Naive thymus-derived CD4-positive, alpha-beta T cell (primary cell): ENCODE measurements around the gene CCDC116. TPM values are rescaled to one million over a fixed set of nuclear protein-coding genes. Genes with fewer than 3 reads are reported as not detected.
A peak's percentile ranks its signal among the peaks of the same experiment; 100 is the strongest.
"Not testable (repeated sequence)": the region's sequence is repeated elsewhere in the genome, so short reads cannot be mapped to it uniquely, and the experiment has no call there.

Source experiments
- ATAC-seq: fragments of 150-1000 bp; cut with Tn5 transposase; 2 replicates; pipeline ENCODE4 v1.10.0; 2021; ENCODE audit warnings: mild to moderate bottlenecking, moderate library complexity
- CTCF ChIA-PET: fragments of 350-600 bp; sonication (Branson Sonifier 250); formaldehyde crosslinking; loops from one replicate; lab custom pipeline; 2021; ENCODE audit warnings: antibody characterized with exemption; lab: Charles Lee
- POLR2A ChIA-PET: fragments of 350-600 bp; sonication (Branson Sonifier 250); formaldehyde crosslinking; loops from one replicate; lab custom pipeline; 2021; ENCODE audit warnings: antibody characterized with exemption, inconsistent platforms; lab: Charles Lee
- DNase-seq, 9 donors: peaks; one replicate each; pipeline versions ENCODE4 v3.0.0 to v3.0.0-alpha.2; 2020 to 2022; ENCODE audit warnings: mixed read lengths in 1 of 9
- H3K27ac ChIP-seq: one replicate; pipeline ENCODE4 v1.7.0; 2013; ENCODE audit warnings: mild to moderate bottlenecking, low read depth, low read length, moderate library complexity
- H3K27me3 ChIP-seq, 2 donors: one replicate each; pipeline ENCODE4 v1.7.0; 2013; ENCODE audit warnings: low read length in 2 of 2, mild to moderate bottlenecking in 2 of 2, moderate library complexity in 2 of 2; ENCODE audit not compliant: control insufficient read depth in 2 of 2, insufficient read depth in 2 of 2
- H3K36me3 ChIP-seq, 3 experiments: 1 replicate in 2 of 3; 2 replicates in 1 of 3; pipeline ENCODE4 v1.7.0; 2013; ENCODE audit warnings: low read length in 3 of 3, mild to moderate bottlenecking in 3 of 3, moderate library complexity in 1 of 3; ENCODE audit not compliant: insufficient read depth in 3 of 3, control insufficient read depth in 2 of 3
- H3K4me1 ChIP-seq, 2 donors: one replicate each; pipeline ENCODE4 v1.7.0; 2013; ENCODE audit warnings: low read length in 2 of 2, mild to moderate bottlenecking in 2 of 2, moderate library complexity in 1 of 2; ENCODE audit not compliant: control insufficient read depth in 2 of 2, insufficient read depth in 2 of 2
- H3K4me3 ChIP-seq: 2 replicates; pipeline ENCODE4 v1.7.0; 2013; ENCODE audit warnings: mild to moderate bottlenecking, low read length
- H3K9me3 ChIP-seq, 3 experiments: 1 replicate in 2 of 3; 2 replicates in 1 of 3; pipeline ENCODE4 v1.7.0; 2013; ENCODE audit warnings: low read length in 3 of 3; ENCODE audit not compliant: control insufficient read depth in 2 of 3
- H3K27ac Mint-ChIP-seq, 9 donors: one replicate each; pipeline ENCODE4 v1.8.0; 2020 to 2022; ENCODE audit warnings: mixed read lengths in 9 of 9, mild to moderate bottlenecking in 8 of 9, moderate library complexity in 5 of 9, inconsistent platforms in 2 of 9
- H3K27me3 Mint-ChIP-seq, 5 donors: one replicate each; pipeline ENCODE4 v1.8.0; 2021 to 2022; ENCODE audit warnings: mixed read lengths in 5 of 5, mild to moderate bottlenecking in 1 of 5
- H3K36me3 Mint-ChIP-seq, 5 donors: one replicate each; pipeline ENCODE4 v1.8.0; 2020 to 2022; ENCODE audit warnings: mixed read lengths in 5 of 5, mild to moderate bottlenecking in 3 of 5, inconsistent platforms in 1 of 5
- H3K4me1 Mint-ChIP-seq, 7 donors: one replicate each; pipeline ENCODE4 v1.8.0; 2020 to 2022; ENCODE audit warnings: mixed read lengths in 7 of 7, mild to moderate bottlenecking in 3 of 7, inconsistent platforms in 1 of 7
- H3K4me3 Mint-ChIP-seq, 10 donors: one replicate each; pipeline ENCODE4 v1.8.0; 2020 to 2022; ENCODE audit warnings: mild to moderate bottlenecking in 10 of 10, mixed read lengths in 10 of 10, moderate library complexity in 6 of 10, inconsistent platforms in 2 of 10
- H3K9me3 Mint-ChIP-seq, 11 donors: one replicate each; pipeline ENCODE4 v1.8.0; 2020 to 2022; ENCODE audit warnings: mixed read lengths in 11 of 11, mild to moderate bottlenecking in 4 of 11, inconsistent platforms in 1 of 11, moderate library complexity in 1 of 11
- intact Hi-C, 2 donors: fragments of 100-400 bp; cut with micrococcal nuclease; formaldehyde crosslinking; loops; one replicate each; pipeline ENCODE4 v1.15.1; 2023
- polyA plus RNA-seq, 2 donors: library from polyadenylated mRNA; unstranded; fragments of 300-500 nt; fragmentation: Illumina TruSeq; gene quantifications; one replicate each; pipeline ENCODE4 v1.2.3, GENCODE V29; 2021
- total RNA-seq, 6 experiments: library from RNA in 5 of 6; stranded (reverse) in 5 of 6; gene quantifications; 1 replicate in 5 of 6; 2 replicates in 1 of 6; pipeline ENCODE4 v1.2.3 and lab custom pipeline; 2021 to 2026

Gene CCDC116
- total and polyA plus RNA-seq, 7 experiments from 2014 or later, result 0.21 to 0.43 (median 0.27) TPM; not detected in 3

GRCh38 chr22:21596356-21597135 lies 36.0 kb upstream of the CCDC116 start:
- H3K27me3 ChIP-seq, H3K9me3 Mint-ChIP-seq, POLR2A ChIA-PET, H3K4me3 ChIP-seq, DNase-seq, CTCF ChIA-PET, intact Hi-C loops, ATAC-seq, H3K4me1 ChIP-seq, H3K27me3 Mint-ChIP-seq, H3K27ac ChIP-seq, H3K9me3 ChIP-seq: not testable (repeated sequence)
- Mint-ChIP-seq H3K27ac (peak overlapping the region in 2 of 9 donors; percentile 29 to 70), H3K4me3 (peak overlapping the region in 1 of 10 donors; percentile 32), H3K4me1 (peaks cover 20 to 68% (median 58%) of the 10 kb centered on the region in 7 donors), H3K36me3 (peaks cover 16 to 51% (median 28%) of the 10 kb centered on the region in 5 donors)
- peaks cover 0 to 47% (median 5%) of the 10 kb centered on the region in 3 experiments for H3K36me3 ChIP-seq

GRCh38 chr22:21598302-21598701 lies 34.3 kb upstream of the CCDC116 start:
- Mint-ChIP-seq H3K4me1 (peaks cover 23 to 64% (median 56%) of the 10 kb centered on the region in 7 donors), H3K9me3 (peaks cover 0 to 2% (median 0%) of the 10 kb centered on the region in 11 donors), H3K4me3 (peak overlapping the region in 1 of 10 donors; percentile 14), H3K36me3 (peaks cover 16 to 49% (median 26%) of the 10 kb centered on the region in 5 donors), H3K27me3 (no peaks in the 10 kb centered on the region), H3K27ac (peak overlapping the region in 6 of 9 donors; percentile 0 to 65 (median 28))
- Histone ChIP-seq H3K36me3 (peaks cover 0 to 41% (median 0%) of the 10 kb centered on the region in 3 experiments), H3K4me1 (peaks cover 0 to 3% of the 10 kb centered on the region in 2 donors), H3K27me3 (no peaks in the 10 kb centered on the region), H3K9me3 (no peaks in the 10 kb centered on the region), H3K27ac (no peak overlapping the region), H3K4me3 (no peak overlapping the region)
- DNase-seq (no peak), ATAC-seq (no peak)
- CTCF ChIA-PET, result no interaction called here
- intact Hi-C loops, result no loop called here
- POLR2A ChIA-PET, result interaction anchor here (0.8 kb wide), 1 partner anchor 44 kb away, joined by 3 read pairs; no protein-coding TSS in a partner anchor

- Histone ChIP-seq H3K9me3 (no peaks in the 10 kb centered on the region), H3K4me3 (no peak overlapping the region), H3K27ac (no peak overlapping the region), H3K27me3 (no peaks in the 10 kb centered on the region), H3K4me1 (no peaks in the 10 kb centered on the region), H3K36me3 (peaks cover 0 to 31% (median 0%) of the 10 kb centered on the region in 3 experiments)
- peaks cover 17 to 54% (median 50%) of the 10 kb centered on the region in 7 donors for H3K4me1 Mint-ChIP-seq
- intact Hi-C loops, result no loop called here
- no peaks in the 10 kb centered on the region for H3K27me3 Mint-ChIP-seq
- H3K4me3 Mint-ChIP-seq, result peak overlapping the region in 4 of 10 donors; percentile 1 to 49 (median 40)
- ChIA-PET CTCF (no interaction called here), POLR2A (no interaction called here)
- H3K27ac Mint-ChIP-seq, result peak overlapping the region in 6 of 9 donors; percentile 35 to 87 (median 64)
- ATAC-seq (no peak), DNase-seq (no peak)
- H3K36me3 Mint-ChIP-seq, result peaks cover 7 to 40% (median 16%) of the 10 kb centered on the region in 5 donors
- H3K9me3 Mint-ChIP-seq, result peaks cover 0 to 2% (median 0%) of the 10 kb centered on the region in 11 donors
Measured at GRCh38 chr22:21599053-21599893, 33.3 kb upstream of the CCDC116 start.

- H3K4me1 ChIP-seq, result peaks cover 0 to 6% of the 10 kb centered on the region in 2 donors
- Mint-ChIP-seq H3K36me3 (peaks cover 0 to 16% (median 0%) of the 10 kb centered on the region in 5 donors), H3K9me3 (no peaks in the 10 kb centered on the region), H3K4me3 (peak overlapping the region in 1 of 10 donors; percentile 31), H3K4me1 (peaks cover 26 to 54% (median 52%) of the 10 kb centered on the region in 7 donors), H3K27me3 (no peaks in the 10 kb centered on the region), H3K27ac (peak overlapping the region in 8 of 9 donors; percentile 15 to 77 (median 59))
- no peaks in the 10 kb centered on the region for H3K27me3 ChIP-seq
- DNase-seq (no peak), ATAC-seq (no peak)
- intact Hi-C loops, result no loop called here
- ChIA-PET POLR2A (no interaction called here), CTCF (no interaction called here)
- peaks cover 0 to 13% (median 0%) of the 10 kb centered on the region in 3 experiments for H3K36me3 ChIP-seq
- H3K9me3 ChIP-seq, result no peaks in the 10 kb centered on the region
- no peak overlapping the region for H3K27ac ChIP-seq
- H3K4me3 ChIP-seq, result no peak overlapping the region
Measured at GRCh38 chr22:21602579-21602978, 30.0 kb upstream of the CCDC116 start.

GRCh38 chr22:21603973-21604372 lies 28.6 kb upstream of the CCDC116 start:
- no peak for ATAC-seq
- Histone ChIP-seq H3K9me3 (no peaks in the 10 kb centered on the region), H3K27me3 (no peaks in the 10 kb centered on the region), H3K27ac (no peak overlapping the region), H3K4me1 (peaks cover 0 to 9% of the 10 kb centered on the region in 2 donors), H3K4me3 (no peak overlapping the region), H3K36me3 (peaks cover 0 to 10% (median 0%) of the 10 kb centered on the region in 3 experiments)
- peaks cover 26 to 51% (median 47%) of the 10 kb centered on the region in 7 donors for H3K4me1 Mint-ChIP-seq
- no peak overlapping the region for H3K27ac Mint-ChIP-seq
- no peaks in the 10 kb centered on the region for H3K9me3 Mint-ChIP-seq
- intact Hi-C loops, result no loop called here
- ChIA-PET POLR2A (interaction anchor here (1.3 to 1.4 kb wide), 2 partner anchors 12 to 24 kb away, joined by 3 to 5 read pairs; no protein-coding TSS in a partner anchor), CTCF (no interaction called here)
- H3K4me3 Mint-ChIP-seq, result no peak overlapping the region
- no peaks in the 10 kb centered on the region for H3K27me3 Mint-ChIP-seq
- no peak for DNase-seq
- H3K36me3 Mint-ChIP-seq, result peaks cover 0 to 11% (median 0%) of the 10 kb centered on the region in 5 donors

GRCh38 chr22:21605887-21606564 lies 26.5 kb upstream of the CCDC116 start:
- H3K36me3 ChIP-seq, result peaks cover 0 to 14% (median 0%) of the 10 kb centered on the region in 3 experiments
- intact Hi-C loops, result no loop called here
- peak overlapping the region in 7 of 9 donors; percentile 19 to 74 (median 41) for H3K27ac Mint-ChIP-seq
- no peaks in the 10 kb centered on the region for H3K9me3 ChIP-seq
- H3K27me3 ChIP-seq, result no peaks in the 10 kb centered on the region
- no peak overlapping the region for H3K4me3 ChIP-seq
- peaks cover 0 to 4% (median 0%) of the 10 kb centered on the region in 5 donors for H3K36me3 Mint-ChIP-seq
- H3K9me3 Mint-ChIP-seq, result no peaks in the 10 kb centered on the region
- no peak overlapping the region for H3K27ac ChIP-seq
- ATAC-seq (no peak), DNase-seq (no peak)
- POLR2A ChIA-PET, result interaction anchor here (0.8 kb wide), 1 partner anchor 20 kb away, joined by 3 read pairs; no protein-coding TSS in a partner anchor
- peaks cover 20 to 45% (median 36%) of the 10 kb centered on the region in 7 donors for H3K4me1 Mint-ChIP-seq
- peaks cover 0 to 9% of the 10 kb centered on the region in 2 donors for H3K4me1 ChIP-seq
- CTCF ChIA-PET, result no interaction called here
- no peaks in the 10 kb centered on the region for H3K27me3 Mint-ChIP-seq
- no peak overlapping the region for H3K4me3 Mint-ChIP-seq
